HEK293T (cell line): Measurements from ENCODE around the gene ATG2B.
A peak's percentile ranks its signal among the peaks of the same experiment; 100 is the strongest.

Source experiments
- CTCF ChIA-PET: fragments of 350-600 bp; formaldehyde crosslinking; extraction: SDS; loops from one replicate; lab custom pipeline; 2021; ENCODE audit warnings: antibody characterized with exemption, inconsistent platforms; lab: Yijun Ruan, JAX
- POLR2A ChIA-PET: fragments of 350-600 bp; formaldehyde crosslinking; extraction: SDS; loops from one replicate; lab custom pipeline; 2020; ENCODE audit warnings: antibody characterized with exemption, inconsistent platforms; lab: Yijun Ruan, JAX
- DNase-seq: peaks from one replicate; pipeline ENCODE4 v3.0.0; 2012; ENCODE audit warnings: mixed read lengths; ENCODE audit errors: extremely low spot score
- ARNT ChIP-seq: fragments of 450-650 bp; IDR thresholded peaks from 2 replicates; pipeline ENCODE4 v1.6.1; 2017; ENCODE audit warnings: mild to moderate bottlenecking
- BHLHE40 ChIP-seq: fragments of 450-650 bp; IDR thresholded peaks from 2 replicates; pipeline ENCODE4 v1.6.1; 2016; ENCODE audit warnings: mild to moderate bottlenecking, moderate library complexity, borderline replicate concordance
- CTBP1 ChIP-seq: fragments of 450-650 bp; IDR thresholded peaks from 2 replicates; pipeline ENCODE4 v1.6.1; 2016; ENCODE audit warnings: borderline replicate concordance
- ELF4 ChIP-seq: fragments of 450-650 bp; IDR thresholded peaks from 2 replicates; pipeline ENCODE4 v1.6.1; 2017; ENCODE audit warnings: antibody characterized with exemption
- FOXA1 ChIP-seq: fragments of 450-650 bp; IDR thresholded peaks from 2 replicates; pipeline ENCODE4 v1.6.1; 2016; ENCODE audit warnings: mild to moderate bottlenecking
- FOXK2 ChIP-seq: fragments of 450-650 bp; IDR thresholded peaks from 2 replicates; pipeline ENCODE4 v1.6.1; 2016; ENCODE audit warnings: mild to moderate bottlenecking
- FOXM1 ChIP-seq: fragments of 450-650 bp; IDR thresholded peaks from 2 replicates; pipeline ENCODE4 v1.6.1; 2017; ENCODE audit warnings: mild to moderate bottlenecking, borderline replicate concordance
- HDGF ChIP-seq: fragments of 450-650 bp; IDR thresholded peaks from 2 replicates; pipeline ENCODE4 v1.6.1; 2017; ENCODE audit warnings: antibody characterized with exemption, borderline replicate concordance
- L3MBTL2 ChIP-seq: fragments of 450-650 bp; conservative IDR thresholded peaks from 2 replicates; pipeline ENCODE4 v1.6.1; 2016; ENCODE audit warnings: mild to moderate bottlenecking
- LEF1 ChIP-seq: fragments of 450-650 bp; IDR thresholded peaks from 2 replicates; pipeline ENCODE4 v1.6.1; 2017; ENCODE audit warnings: mild to moderate bottlenecking, borderline replicate concordance
- NFRKB ChIP-seq: fragments of 450-650 bp; IDR thresholded peaks from 2 replicates; pipeline ENCODE4 v1.6.1; 2016; ENCODE audit warnings: mild to moderate bottlenecking, moderate library complexity
- SP1 ChIP-seq: fragments of 450-650 bp; IDR thresholded peaks from 2 replicates; pipeline ENCODE4 v1.6.1; 2017
- SUZ12 ChIP-seq: fragments of 450-650 bp; IDR thresholded peaks from 2 replicates; pipeline ENCODE4 v1.6.1; 2016; ENCODE audit warnings: mild to moderate bottlenecking
- TARDBP ChIP-seq: fragments of 450-650 bp; IDR thresholded peaks from 2 replicates; pipeline ENCODE4 v1.6.1; 2016
- ZNF384 ChIP-seq: fragments of 450-650 bp; IDR thresholded peaks from 2 replicates; pipeline ENCODE4 v1.6.1; 2016
- TF ChIP-seq, protein P1 (sequence below): fragments of 450-650 bp; IDR thresholded peaks from 2 replicates; pipeline ENCODE4 v1.6.1; 2016

The ATG2B gene, protein sequence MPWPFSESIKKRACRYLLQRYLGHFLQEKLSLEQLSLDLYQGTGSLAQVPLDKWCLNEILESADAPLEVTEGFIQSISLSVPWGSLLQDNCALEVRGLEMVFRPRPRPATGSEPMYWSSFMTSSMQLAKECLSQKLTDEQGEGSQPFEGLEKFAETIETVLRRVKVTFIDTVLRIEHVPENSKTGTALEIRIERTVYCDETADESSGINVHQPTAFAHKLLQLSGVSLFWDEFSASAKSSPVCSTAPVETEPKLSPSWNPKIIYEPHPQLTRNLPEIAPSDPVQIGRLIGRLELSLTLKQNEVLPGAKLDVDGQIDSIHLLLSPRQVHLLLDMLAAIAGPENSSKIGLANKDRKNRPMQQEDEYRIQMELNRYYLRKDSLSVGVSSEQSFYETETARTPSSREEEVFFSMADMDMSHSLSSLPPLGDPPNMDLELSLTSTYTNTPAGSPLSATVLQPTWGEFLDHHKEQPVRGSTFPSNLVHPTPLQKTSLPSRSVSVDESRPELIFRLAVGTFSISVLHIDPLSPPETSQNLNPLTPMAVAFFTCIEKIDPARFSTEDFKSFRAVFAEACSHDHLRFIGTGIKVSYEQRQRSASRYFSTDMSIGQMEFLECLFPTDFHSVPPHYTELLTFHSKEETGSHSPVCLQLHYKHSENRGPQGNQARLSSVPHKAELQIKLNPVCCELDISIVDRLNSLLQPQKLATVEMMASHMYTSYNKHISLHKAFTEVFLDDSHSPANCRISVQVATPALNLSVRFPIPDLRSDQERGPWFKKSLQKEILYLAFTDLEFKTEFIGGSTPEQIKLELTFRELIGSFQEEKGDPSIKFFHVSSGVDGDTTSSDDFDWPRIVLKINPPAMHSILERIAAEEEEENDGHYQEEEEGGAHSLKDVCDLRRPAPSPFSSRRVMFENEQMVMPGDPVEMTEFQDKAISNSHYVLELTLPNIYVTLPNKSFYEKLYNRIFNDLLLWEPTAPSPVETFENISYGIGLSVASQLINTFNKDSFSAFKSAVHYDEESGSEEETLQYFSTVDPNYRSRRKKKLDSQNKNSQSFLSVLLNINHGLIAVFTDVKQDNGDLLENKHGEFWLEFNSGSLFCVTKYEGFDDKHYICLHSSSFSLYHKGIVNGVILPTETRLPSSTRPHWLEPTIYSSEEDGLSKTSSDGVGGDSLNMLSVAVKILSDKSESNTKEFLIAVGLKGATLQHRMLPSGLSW (N-terminal part only)

DNA sequence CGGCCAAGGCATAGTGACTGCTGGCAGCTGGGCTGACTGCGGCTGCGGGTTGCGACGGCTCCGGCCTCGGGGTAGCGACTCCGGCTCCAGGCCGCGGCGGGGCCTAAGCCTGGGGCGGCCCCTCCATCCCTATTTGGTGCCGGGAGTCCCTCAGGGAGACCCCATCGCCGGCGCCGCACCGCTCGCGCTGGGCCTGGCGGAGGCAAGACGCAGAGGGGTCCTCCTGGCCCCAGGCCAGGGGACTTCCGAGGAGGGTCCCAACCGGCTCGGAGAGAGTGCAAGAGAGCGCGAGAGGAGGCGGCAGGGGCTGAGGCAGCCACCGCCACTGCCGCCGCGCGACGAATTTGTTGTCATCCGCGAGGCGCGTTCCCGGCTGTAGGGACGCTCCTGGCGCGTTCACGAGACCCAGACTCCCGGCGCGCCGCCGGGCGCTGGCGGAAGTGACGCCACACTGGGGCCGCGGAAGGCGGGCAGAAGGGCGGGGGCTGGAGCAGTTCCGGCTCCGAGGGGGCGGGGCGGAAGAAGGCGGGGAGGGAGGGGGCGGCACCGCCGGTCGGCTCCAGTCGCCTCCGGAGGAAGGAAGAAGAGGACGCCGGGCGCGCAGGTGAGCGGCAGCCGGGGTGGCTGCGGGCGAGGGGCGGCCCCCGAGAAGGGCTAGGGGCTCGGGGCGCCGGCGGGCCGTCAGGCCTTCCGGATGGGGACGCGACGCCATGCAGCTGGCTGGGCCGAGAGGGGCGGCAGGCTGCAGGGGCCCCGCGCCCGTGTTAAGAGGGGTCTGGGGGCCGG, at the start of gene ATG2B, which contains the start of gene GSKIP:
ATG2B (minus strand) TSS at position 377 of the 786 bp plus-strand sequence; CDS start at position 12, 365 bp downstream.
GSKIP (plus strand) TSS at position 562 of the 786 bp plus-strand sequence. CDS start 18,722 bp downstream, outside the sequence.
- ChIA-PET CTCF (no interaction called here), POLR2A (interaction anchor here (0.7 kb wide), 1 partner anchor 19 kb away, joined by 3 read pairs; no protein-coding TSS in a partner anchor)
- TF ChIP-seq CTBP1 (no peak), ZNF384 (no peak), FOXM1 (no peak), LEF1 (no peak), NFRKB (no peak), SUZ12 (no peak), FOXK2 (no peak)
- peak; percentile 93 for DNase-seq

GRCh38 chr14:96410119-96410518, 47.0 kb upstream of the ATG2B start:
- CTCF ChIA-PET, result no interaction called here
- DNase-seq, result no peak
- POLR2A ChIA-PET, result no interaction called here
- TF ChIP-seq ZNF384 (no peak), L3MBTL2 (no peak), TARDBP (no peak), NFRKB (no peak), FOXK2 (no peak), HDGF (no peak), BHLHE40 (no peak), SUZ12 (no peak), ELF4 (no peak), CTBP1 (no peak), SP1 (no peak)
- TF ChIP-seq, protein P1, sequence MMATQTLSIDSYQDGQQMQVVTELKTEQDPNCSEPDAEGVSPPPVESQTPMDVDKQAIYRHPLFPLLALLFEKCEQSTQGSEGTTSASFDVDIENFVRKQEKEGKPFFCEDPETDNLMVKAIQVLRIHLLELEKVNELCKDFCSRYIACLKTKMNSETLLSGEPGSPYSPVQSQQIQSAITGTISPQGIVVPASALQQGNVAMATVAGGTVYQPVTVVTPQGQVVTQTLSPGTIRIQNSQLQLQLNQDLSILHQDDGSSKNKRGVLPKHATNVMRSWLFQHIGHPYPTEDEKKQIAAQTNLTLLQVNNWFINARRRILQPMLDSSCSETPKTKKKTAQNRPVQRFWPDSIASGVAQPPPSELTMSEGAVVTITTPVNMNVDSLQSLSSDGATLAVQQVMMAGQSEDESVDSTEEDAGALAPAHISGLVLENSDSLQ, result no peak

DNA sequence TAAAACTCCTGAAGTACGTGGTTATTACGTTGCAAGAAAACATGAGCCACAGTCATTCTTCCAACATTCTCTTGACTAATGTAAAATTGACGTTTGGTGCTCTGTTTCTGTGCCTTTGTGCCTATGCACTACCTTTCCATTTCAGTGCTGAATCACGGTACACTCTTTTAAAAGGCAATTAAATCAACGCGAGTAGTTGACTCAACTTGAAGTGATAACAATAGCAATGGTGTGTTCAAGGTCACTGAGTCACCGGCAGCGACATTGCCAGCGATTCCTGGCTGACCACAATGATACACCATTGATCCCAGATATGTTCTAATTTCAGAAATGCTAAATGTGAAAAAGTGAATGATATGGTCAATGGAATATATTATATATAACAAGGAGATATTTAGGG, 46.6 kb upstream of the ATG2B start:
- CTCF ChIA-PET, result no interaction called here
- TF ChIP-seq FOXK2 (no peak), FOXA1 (no peak), LEF1 (no peak), SP1 (no peak), ZNF384 (no peak), NFRKB (no peak), ELF4 (no peak), FOXM1 (no peak), SUZ12 (no peak), L3MBTL2 (no peak), HDGF (no peak), TARDBP (no peak), CTBP1 (no peak), BHLHE40 (no peak)
- TF ChIP-seq, protein P1, result no peak

DNA sequence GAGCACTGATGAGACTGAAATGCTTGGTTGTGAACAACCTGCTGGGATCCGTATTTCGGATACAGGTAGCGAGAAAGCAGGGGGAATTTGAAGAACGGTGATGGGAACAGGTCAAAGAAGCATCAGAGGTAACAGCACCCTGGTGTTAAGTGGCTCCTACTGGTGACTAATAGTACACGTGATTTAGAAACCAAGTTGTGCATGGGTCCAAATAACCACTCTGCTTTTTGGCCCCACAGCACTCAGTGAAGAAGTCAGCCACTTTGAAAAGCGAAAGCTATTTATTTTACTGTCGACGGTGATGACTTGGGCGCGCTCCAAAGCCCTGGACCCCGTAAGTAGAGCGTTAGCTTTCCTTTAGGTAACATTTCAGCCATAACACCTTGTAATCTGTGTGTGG, 45.5 kb upstream of the ATG2B start:
- ChIA-PET CTCF (no interaction called here), POLR2A (no interaction called here)
- DNase-seq, result no peak
- TF ChIP-seq SUZ12 (no peak), ZNF384 (no peak), NFRKB (no peak), ARNT (no peak), BHLHE40 (no peak), HDGF (no peak), LEF1 (no peak), SP1 (no peak), L3MBTL2 (no peak)
- TF ChIP-seq, protein P1, result no peak

More for the DNA sequence above, 46.6 kb upstream of the ATG2B start:
- DNase-seq, result no peak
- POLR2A ChIA-PET, result no interaction called here
